ENCODE measurements around the gene ABHD1.

GRCh38 chr2:27126252-27126710 lies 2.7 kb downstream of the ABHD1 start:
- TF ChIP-seq EZH2 (IDR thresholded peaks at IDR 0.05; ENCODE audit: borderline replicate concordance, insufficient read depth, low read length, poor library complexity, severe bottlenecking) (no peak), CTCF (IDR thresholded peaks at IDR 0.05; ENCODE audit: poor library complexity, severe bottlenecking) (no peak), TAF1 (IDR thresholded peaks at IDR 0.05; ENCODE audit: low read depth) (no peak)

Data from neural cell (in vitro differentiated cells).